NCI-H524 (cell line): ENCODE measurements around the gene POP7.
A peak's percentile ranks its signal among the peaks of the same experiment; 100 is the strongest.
"Not testable (repeated sequence)": the region's sequence is repeated elsewhere in the genome, so short reads cannot be mapped to it uniquely, and the experiment has no call there.

ENCODE experiments used
- DNase-seq, 2 experiments: peaks; one replicate each; lab custom pipeline; 2025; lab: John Stamatoyannopoulos, UW

POP7 gene

DNA sequence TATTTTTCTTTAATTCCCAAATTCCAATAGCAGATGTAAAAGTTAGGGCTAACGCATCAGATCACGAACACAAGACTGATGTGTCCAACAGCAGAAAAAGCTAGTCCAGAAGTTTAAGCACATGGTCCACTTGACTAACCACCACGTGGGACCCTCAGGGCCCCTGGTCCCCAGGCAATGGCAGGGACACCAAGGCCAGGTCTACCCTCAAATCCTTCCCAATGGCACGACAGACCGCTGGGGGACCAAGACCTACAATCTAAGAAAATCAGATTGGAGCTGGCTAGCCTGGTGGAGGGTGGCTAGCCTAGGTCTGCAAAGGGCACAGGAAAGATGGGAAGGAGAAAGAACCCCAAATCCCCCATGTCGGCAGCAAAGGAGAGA is 13.4 kb upstream of the POP7 start:
- no peak for DNase-seq

DNA sequence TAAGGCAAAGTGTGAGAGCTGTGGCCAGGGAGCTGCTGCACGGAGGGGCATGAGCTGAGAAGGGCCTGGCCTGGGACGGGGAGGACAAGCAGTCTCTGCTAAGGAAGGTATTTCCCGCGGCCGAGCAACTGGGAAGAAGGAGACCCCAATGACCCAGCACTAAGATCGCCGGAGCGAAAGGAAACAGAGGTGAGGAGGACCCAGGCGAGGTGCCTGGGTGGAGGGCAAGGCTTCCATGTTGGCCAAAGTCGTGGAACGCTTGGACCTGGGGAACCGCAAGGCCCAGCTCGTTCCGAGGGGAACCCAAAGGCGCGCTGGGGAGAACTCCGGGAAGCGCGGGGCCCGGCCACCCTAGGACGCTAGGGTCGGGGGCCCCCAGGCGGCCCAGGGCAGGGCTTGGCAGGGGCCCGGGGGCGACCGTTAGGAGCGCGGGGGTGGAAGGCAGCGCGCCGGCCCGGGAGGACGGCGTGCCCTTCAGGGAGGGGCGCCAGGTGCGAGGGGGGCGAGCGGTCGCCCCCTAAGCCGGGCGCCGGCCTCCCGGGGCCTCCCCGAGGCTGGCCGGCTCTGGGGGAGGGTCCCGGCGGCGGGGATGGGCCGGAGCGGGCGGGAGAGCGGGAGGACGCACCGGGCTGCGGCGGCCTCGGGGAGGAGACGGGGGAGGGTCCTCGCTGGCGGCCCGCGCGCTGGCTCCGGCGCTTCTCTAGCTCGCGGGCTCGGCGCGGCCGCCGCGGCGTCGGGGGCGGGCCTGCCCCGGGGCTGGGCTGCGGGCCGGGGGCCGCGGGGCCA is 12.4 kb upstream of the POP7 start:
- DNase-seq: no peak

DNA sequence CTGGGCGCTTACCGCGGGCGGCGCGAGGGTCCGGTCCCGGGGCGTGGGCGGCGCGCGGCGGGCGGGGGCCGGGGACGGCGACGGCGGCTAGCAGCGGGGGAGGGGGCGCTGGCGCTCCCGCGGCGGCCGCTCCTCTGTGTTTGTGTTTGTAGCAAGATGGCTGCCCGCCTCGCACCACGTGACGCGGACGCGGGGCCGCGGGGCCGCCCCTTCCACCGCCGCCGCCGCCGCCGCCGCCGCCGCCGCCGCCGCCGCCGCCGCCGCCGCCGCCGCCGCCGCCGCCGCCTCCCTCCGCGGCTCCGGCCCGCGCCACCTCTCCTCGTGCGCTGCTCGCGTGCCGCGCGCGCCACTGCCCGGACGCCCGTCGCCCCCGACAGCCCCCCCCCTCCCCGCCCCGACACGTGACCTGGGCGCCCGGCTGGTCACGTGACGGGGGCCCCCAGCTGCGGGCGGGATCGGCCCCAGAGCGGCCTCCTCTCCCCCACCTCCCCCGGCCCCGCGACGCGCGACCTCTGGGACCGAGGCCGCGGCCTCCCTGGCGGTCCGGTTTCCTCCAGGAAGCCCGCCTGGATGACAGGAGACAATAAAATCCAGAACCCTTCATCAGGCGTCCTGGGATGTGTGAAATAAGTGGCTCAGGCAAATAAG is 11.7 kb upstream of the POP7 start, which contains the start of gene GIGYF1:
GIGYF1 (minus strand) TSS at position 153 of the 648 bp plus-strand sequence. CDS start 6,012 bp downstream, outside the sequence.
- DNase-seq: peak; percentile 21 to 61

DNA sequence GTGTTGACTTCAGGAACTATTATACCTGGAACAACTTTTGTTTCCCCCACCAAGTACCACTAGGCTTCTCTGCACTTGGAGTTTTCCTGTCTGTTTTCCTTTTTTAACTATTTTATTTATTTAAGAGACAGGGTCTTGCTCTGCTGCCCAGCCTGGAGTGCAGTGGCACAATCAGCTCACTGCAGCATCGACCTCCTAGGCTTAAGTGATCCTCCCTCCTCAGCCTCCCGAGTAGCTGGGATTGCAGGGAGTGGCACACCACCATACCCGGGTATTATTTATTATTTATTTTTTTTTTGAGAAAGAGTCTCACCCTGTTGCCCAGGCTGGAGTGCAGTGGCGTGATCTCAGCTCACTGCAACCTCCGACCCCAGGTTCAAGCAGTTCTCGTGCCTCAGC is 9.8 kb upstream of the POP7 start:
- DNase-seq: no peak

DNA sequence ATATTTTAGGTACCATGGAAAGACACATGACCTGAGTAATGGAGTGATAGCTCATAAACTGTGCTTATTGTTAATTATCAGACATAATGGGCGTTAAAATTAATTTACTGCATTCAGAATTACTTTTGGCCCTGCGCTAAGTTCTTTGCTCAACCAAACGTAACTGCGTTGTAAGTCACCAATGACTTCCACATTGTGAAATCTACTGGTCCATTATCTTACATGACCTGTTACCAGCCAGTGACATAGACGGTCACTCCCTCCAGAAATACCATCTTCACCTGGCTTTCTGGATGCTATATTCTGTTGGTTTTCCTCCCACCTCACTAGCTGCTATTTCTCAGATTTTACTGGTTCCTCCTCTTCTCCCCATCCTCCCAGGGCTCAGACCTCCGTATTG is 6.9 kb upstream of the POP7 start:
- no peak for DNase-seq

DNA sequence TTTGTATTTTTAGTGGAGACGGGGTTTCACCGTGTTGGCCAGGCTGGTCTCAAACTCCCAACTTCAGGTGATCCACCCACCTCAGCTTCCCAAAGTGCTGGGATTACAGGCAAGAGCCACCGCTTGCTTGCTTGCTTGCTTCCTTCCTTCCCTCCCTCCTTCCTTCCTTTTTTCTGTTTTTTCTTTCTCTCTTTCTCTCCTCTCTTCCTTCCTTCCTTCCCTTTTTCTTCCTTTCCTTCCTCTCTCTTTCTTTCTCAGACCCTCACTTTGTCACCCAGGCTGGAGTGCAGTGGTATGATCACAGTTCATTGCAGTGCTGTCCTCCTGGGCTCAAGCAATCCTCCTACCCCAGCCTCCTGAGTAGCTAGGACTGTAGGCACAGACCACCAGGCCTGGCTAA is 4.8 kb upstream of the POP7 start:
- not testable (repeated sequence) for DNase-seq

DNA sequence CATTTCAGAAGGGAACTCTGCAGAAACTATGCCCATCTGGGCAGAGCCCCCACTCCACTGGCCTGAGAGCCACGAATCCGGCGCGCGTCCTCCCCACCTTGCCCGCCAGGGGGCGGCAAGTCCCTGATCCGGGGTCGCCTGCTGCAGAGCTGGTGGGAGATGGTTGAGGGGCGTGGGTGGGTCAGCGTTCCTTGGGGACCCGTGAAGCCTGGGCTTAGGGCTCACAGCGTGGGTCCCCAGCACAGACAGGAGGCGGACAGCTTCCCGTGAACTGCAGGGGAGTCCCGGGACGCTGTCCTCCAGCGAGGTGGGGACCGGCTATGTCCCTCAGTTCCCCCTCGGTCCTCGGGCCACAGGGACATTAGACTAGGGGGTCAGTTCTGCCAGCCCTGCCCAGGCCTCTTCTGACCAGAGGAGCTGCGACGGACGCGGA is 585 bp upstream of the POP7 start:
- peak; percentile 57 to 72 for DNase-seq

DNA sequence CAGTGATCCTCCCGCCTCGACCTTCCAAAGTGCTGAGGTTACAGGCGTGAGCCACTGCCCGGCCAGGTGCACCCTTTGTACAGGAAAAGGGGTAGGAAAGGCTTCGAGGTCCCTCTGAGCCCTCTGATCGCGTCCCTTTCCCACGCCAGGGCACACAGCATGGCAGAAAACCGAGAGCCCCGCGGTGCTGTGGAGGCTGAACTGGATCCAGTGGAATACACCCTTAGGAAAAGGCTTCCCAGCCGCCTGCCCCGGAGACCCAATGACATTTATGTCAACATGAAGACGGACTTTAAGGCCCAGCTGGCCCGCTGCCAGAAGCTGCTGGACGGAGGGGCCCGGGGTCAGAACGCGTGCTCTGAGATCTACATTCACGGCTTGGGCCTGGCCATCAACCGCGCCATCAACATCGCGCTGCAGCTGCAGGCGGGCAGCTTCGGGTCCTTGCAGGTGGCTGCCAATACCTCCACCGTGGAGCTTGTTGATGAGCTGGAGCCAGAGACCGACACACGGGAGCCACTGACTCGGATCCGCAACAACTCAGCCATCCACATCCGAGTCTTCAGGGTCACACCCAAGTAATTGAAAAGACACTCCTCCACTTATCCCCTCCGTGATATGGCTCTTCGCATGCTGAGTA is 871 bp downstream of the POP7 start:
- no peak for DNase-seq

DNA sequence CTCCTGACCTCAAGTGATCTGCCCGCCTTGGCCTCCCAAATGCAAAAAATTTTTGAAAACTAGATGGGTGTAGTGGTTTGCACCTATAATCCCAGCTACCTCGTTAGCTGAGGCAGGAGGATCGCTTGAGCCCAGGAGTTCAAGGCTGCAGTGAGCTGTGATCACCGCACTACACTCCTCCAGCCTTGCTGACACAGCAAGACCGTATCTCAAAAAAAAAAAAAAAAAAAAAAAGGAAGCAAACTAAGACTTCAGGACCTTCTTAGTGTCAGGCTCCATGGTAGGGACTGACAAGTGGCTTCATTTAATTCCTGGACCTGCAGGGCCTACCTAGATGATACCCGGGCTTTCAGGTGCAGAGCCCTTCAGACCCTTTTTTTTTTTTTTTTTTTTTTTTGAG is 2.5 kb downstream of the POP7 start:
- no peak for DNase-seq

DNA sequence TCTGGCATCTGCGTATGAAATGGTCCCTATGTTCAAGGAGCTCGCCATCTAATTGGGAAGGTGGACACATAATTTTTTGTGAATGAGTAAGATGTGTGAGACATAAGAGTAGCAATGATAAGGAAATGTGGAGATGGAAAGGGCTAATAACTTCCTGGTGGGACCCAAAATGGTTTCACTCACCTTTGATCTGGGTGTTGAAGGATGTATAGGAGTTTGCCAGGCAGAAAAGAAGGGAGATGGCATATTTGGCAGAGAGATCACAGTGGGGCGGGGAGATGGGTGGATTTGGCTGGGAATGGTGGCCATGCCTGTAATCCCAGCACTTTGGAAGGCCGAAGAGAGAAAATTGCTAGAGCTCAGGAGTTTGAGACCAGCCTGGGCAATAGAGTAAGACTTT is 4.5 kb downstream of the POP7 start:
- DNase-seq: no peak

DNA sequence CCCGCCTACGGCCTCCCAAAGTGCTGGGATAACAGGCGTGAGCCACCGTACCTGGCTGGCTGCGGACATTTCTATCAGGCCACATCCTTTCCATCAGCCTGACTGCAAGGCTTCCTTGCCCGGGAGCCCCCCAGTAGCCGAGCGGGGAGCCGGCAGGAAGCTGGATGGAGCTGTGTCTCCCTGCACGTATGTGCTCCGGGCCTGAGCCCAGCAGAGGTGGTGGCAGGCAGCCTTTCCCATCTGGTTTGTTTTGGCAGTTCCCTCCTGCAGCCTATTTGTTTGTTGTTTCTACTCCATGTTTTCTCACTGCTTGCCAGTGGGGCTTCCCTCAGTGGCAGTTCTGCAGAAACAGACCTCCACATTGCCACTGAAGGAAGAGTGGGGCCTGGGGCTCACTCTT is 5.4 kb downstream of the POP7 start:
- no peak for DNase-seq

DNA sequence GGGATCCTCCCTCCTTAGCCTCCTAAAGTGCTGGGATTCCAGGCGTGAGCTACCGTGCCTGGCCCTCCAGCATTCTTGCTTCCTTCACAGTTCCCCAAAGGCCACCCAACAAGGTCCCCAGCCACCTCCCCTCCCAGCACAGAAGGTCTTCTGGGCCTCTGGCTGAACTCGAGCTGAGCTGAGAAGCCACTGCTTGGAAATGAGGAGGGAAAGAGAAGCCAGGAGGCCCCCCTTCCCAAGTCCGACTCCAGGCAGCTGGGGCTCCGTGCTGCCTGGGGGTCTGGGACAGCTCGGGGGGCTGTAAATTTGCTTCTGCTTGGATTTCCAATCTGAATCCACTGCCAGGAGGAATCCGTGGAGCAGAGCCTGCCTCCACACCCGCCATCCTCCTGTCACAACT is 8.8 kb downstream of the POP7 start:
- DNase-seq: no peak

DNA sequence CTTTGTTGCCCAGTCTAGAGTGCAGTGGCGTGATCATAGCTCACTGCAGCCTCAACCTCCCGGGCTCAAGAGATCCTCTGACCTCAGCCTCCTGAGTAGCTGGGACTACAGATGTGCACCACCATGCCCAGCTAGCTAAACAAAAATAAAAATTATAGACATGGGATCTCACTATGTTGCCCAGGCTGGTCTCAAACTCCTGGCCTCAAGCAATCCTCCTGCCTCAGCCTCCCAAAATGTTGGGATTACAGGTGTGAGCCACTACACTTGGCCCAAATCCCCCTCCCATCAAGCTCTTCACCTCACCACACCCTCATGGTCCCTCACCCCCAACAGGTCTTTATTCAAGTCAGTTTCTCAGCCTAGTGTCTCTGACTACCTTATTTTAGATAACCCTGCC is 11.2 kb downstream of the POP7 start:
- DNase-seq: not testable (repeated sequence)

DNA sequence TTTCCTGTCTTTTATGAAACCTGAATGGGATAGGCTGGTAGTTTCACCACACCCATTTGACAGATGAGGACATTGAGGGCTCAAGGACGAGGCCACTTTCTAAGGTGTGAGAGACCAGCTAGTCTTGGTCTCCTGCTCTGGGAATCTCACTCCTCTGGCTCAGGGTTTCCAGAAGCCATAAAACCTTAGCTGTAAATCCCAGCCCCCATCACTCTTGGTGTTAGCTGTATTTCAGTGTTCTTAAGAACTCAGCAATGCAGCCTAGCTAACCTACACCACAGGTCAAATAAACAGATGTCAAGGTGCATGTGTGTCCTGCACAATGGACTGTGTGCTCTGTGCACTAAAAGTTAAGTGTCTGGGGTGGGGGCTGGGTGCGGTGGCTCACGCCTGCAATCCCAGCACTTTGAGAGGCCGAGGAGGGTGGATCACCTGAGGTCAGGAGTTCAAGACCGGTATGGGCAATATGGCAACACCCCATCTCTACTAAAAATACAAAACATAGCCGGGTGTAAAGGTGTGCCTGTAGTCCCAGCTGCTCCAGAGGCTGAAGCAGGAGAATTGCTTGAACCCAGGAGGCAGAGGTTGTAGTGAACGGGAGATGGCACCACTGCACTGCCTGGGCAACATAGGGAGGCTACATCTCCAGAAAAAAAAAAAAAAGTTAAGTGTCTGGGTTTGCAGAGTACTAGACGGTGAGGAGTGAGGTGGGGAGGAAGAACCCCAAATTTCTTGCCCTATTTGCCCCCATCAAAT is 13.8 kb downstream of the POP7 start:
- peak in 1 of 2 experiments; percentile 17 for DNase-seq

DNA sequence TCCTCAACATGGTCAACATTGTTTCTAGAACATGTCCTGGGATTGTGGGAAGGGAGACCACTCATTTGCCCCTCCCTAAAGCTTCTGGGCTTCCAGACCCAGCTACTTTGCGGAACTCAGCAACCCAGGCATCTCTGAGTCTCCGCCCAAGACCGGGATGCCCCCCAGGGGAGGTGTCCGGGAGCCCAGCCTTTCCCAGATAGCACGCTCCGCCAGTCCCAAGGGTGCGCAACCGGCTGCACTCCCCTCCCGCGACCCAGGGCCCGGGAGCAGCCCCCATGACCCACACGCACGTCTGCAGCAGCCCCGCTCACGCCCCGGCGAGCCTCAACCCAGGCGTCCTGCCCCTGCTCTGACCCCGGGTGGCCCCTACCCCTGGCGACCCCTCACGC is 14.4 kb downstream of the POP7 start, which contains the start of gene EPO:
EPO (plus strand) TSS at position 190 of the 392 bp plus-strand sequence. CDS start 513 bp downstream, outside the sequence.
- no peak for DNase-seq

DNA sequence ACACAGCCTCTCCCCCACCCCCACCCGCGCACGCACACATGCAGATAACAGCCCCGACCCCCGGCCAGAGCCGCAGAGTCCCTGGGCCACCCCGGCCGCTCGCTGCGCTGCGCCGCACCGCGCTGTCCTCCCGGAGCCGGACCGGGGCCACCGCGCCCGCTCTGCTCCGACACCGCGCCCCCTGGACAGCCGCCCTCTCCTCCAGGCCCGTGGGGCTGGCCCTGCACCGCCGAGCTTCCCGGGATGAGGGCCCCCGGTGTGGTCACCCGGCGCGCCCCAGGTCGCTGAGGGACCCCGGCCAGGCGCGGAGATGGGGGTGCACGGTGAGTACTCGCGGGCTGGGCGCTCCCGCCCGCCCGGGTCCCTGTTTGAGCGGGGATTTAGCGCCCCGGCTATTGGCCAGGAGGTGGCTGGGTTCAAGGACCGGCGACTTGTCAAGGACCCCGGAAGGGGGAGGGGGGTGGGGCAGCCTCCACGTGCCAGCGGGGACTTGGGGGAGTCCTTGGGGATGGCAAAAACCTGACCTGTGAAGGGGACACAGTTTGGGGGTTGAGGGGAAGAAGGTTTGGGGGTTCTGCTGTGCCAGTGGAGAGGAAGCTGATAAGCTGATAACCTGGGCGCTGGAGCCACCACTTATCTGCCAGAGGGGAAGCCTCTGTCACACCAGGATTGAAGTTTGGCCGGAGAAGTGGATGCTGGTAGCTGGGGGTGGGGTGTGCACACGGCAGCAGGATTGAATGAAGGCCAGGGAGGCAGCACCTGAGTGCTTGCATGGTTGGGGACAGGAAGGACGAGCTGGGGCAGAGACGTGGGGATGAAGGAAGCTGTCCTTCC is 15.0 kb downstream of the POP7 start:
- no peak for DNase-seq

DNA sequence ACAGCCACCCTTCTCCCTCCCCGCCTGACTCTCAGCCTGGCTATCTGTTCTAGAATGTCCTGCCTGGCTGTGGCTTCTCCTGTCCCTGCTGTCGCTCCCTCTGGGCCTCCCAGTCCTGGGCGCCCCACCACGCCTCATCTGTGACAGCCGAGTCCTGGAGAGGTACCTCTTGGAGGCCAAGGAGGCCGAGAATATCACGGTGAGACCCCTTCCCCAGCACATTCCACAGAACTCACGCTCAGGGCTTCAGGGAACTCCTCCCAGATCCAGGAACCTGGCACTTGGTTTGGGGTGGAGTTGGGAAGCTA is 15.5 kb downstream of the POP7 start:
- no peak for DNase-seq

DNA sequence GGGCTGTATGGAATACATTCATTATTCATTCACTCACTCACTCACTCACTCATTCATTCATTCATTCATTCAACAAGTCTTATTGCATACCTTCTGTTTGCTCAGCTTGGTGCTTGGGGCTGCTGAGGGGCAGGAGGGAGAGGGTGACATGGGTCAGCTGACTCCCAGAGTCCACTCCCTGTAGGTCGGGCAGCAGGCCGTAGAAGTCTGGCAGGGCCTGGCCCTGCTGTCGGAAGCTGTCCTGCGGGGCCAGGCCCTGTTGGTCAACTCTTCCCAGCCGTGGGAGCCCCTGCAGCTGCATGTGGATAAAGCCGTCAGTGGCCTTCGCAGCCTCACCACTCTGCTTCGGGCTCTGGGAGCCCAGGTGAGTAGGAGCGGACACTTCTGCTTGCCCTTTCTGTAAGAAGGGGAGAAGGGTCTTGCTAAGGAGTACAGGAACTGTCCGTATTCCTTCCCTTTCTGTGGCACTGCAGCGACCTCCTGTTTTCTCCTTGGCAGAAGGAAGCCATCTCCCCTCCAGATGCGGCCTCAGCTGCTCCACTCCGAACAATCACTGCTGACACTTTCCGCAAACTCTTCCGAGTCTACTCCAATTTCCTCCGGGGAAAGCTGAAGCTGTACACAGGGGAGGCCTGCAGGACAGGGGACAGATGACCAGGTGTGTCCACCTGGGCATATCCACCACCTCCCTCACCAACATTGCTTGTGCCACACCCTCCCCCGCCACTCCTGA is 16.7 kb downstream of the POP7 start:
- no peak for DNase-seq

DNA sequence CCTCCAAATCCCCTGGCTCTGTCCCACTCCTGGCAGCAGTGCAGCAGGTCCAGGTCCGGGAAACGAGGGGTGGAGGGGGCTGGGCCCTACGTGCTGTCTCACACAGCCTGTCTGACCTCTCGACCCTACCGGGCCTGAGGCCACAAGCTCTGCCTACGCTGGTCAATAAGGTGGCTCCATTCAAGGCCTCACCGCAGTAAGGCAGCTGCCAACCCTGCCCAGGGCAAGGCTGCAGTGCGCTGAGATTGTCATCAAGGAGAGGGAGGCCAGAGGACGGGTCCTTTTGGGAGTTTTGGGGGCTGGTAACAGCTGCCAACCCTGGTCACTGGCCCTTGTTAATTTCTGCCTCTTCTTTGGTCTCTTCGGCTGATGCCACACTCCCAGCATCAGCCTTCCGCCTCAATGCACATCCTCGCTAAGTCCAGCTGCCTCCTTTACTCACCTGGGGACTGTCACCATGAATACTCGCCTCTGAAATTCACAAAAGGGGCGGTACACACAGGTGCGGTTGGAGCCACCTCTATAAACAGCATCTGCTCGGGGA is 17.9 kb downstream of the POP7 start:
- DNase-seq: no peak

DNA sequence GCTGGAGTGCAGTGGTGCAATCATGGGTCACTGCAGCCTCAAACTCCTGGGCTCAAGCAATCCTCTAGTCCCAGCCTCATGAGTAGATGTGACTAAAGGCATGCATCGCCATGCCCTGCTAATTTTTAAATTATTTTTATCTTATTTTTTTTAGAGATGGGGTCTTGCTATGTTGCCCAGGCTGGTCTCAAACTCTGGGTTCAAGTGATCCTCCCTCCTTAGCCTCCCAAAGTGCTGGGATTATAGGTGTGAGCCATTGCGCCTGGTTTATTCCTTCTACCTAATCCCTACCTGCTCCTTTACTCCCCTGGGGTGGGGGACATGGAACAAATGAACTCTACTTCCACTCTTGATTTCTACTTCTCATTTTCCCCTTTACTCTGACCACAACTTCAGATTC is 18.4 kb downstream of the POP7 start:
- not testable (repeated sequence) for DNase-seq
